CD14-positive monocyte (primary cell): ENCODE results near the gene KCNG1. TPM values are rescaled to one million over a fixed set of nuclear protein-coding genes. Genes with fewer than 3 reads are reported as not detected.

Experiments used
- DNase-seq, 3 donors: peaks; one replicate each; pipeline ENCODE4 v3.0.0-alpha.2; 2011 to 2022
- H2AFZ ChIP-seq: 2 replicates; pipeline ENCODE4 v1.6.0; 2012; ENCODE audit warnings: mild to moderate bottlenecking, low read depth, low read length, inconsistent platforms; ENCODE audit not compliant: insufficient read depth, poor library complexity, severe bottlenecking
- H3K27ac ChIP-seq, 2 donors: 1 replicate in 1 of 2; 2 replicates in 1 of 2; pipeline ENCODE4 v1.5.1; 2012 to 2013; ENCODE audit warnings: low read length in 2 of 2, control low read depth in 1 of 2, inconsistent platforms in 1 of 2, low read depth in 1 of 2, mild to moderate bottlenecking in 1 of 2
- H3K27me3 ChIP-seq, 2 donors: one replicate each; pipeline versions ENCODE4 v1.6.0 to v1.6.1; 2011 to 2013; ENCODE audit warnings: low read length in 2 of 2; ENCODE audit not compliant: control insufficient read depth in 2 of 2, insufficient read depth in 2 of 2
- H3K36me3 ChIP-seq, 2 donors: replicated peaks in 1 of 2; 1 replicate in 1 of 2; 2 replicates in 1 of 2; pipeline versions ENCODE4 v1.5.1 to v1.6.1; 2012 to 2013; ENCODE audit warnings: low read length in 2 of 2, control low read depth in 1 of 2, inconsistent platforms in 1 of 2, mild to moderate bottlenecking in 1 of 2; ENCODE audit not compliant: insufficient read depth in 2 of 2, control insufficient read depth in 1 of 2
- H3K4me1 ChIP-seq, 2 donors: 1 replicate in 1 of 2; 2 replicates in 1 of 2; pipeline versions ENCODE4 v1.5.1 to v1.6.1; 2012 to 2013; ENCODE audit warnings: low read length in 2 of 2, control low read depth in 1 of 2, inconsistent platforms in 1 of 2, mild to moderate bottlenecking in 1 of 2, moderate library complexity in 1 of 2; ENCODE audit not compliant: insufficient read depth in 2 of 2, control insufficient read depth in 1 of 2
- H3K4me2 ChIP-seq: replicated peaks from 2 replicates; pipeline ENCODE3; 2012; ENCODE audit warnings: low read length, moderate library complexity, mild to moderate bottlenecking; ENCODE audit not compliant: poor library complexity, severe bottlenecking; ENCODE audit errors: extremely low read depth
- H3K4me3 ChIP-seq, 3 experiments: fragments of 200-600 bp in 1 of 3; sonication (generic) in 1 of 3; replicated peaks in 1 of 3; 1 replicate in 2 of 3; 2 replicates in 1 of 3; pipeline ENCODE4 v1.5.1; 2011 to 2013; ENCODE audit warnings: low read length in 3 of 3, mild to moderate bottlenecking in 3 of 3, control low read depth in 2 of 3, low read depth in 2 of 3, inconsistent platforms in 1 of 3, moderate library complexity in 1 of 3
- H3K79me2 ChIP-seq: 2 replicates; pipeline ENCODE4 v1.6.0; 2012; ENCODE audit warnings: mild to moderate bottlenecking, control low read depth, inconsistent platforms, low read length, moderate library complexity; ENCODE audit not compliant: insufficient read depth
- H3K9ac ChIP-seq: 2 replicates; pipeline ENCODE4 v1.6.0; 2017; ENCODE audit warnings: low read length, mild to moderate bottlenecking; ENCODE audit not compliant: insufficient read depth, poor library complexity, severe bottlenecking
- H3K9me3 ChIP-seq, 2 donors: replicated peaks in 1 of 2; 1 replicate in 1 of 2; 2 replicates in 1 of 2; pipeline versions ENCODE4 v1.5.1 to v1.6.1; 2012 to 2013; ENCODE audit warnings: low read length in 2 of 2, control low read depth in 1 of 2; ENCODE audit not compliant: control insufficient read depth in 1 of 2, insufficient read depth in 1 of 2
- H4K20me1 ChIP-seq: 2 replicates; pipeline ENCODE4 v1.6.0; 2012; ENCODE audit warnings: mild to moderate bottlenecking, low read length, control low read depth, moderate library complexity; ENCODE audit not compliant: insufficient read depth
- H3K27ac Mint-ChIP-seq, 7 donors: one replicate each; pipeline ENCODE4 v1.8.0; 2020; ENCODE audit warnings: mild to moderate bottlenecking in 7 of 7, mixed read lengths in 7 of 7, moderate library complexity in 6 of 7, inconsistent platforms in 2 of 7
- H3K27me3 Mint-ChIP-seq, 3 donors: one replicate each; pipeline ENCODE4 v1.8.0; 2021 to 2022; ENCODE audit warnings: low read depth in 3 of 3, mild to moderate bottlenecking in 3 of 3, mixed read lengths in 3 of 3, moderate library complexity in 3 of 3, inconsistent platforms in 1 of 3
- H3K36me3 Mint-ChIP-seq, 2 donors: one replicate each; pipeline ENCODE4 v1.8.0; 2020; ENCODE audit warnings: mixed read lengths in 2 of 2, inconsistent platforms in 1 of 2, mild to moderate bottlenecking in 1 of 2
- H3K4me1 Mint-ChIP-seq: one replicate; pipeline ENCODE4 v1.8.0; 2020; ENCODE audit warnings: mild to moderate bottlenecking, mixed read lengths
- H3K4me3 Mint-ChIP-seq, 2 donors: one replicate each; pipeline ENCODE4 v1.8.0; 2020; ENCODE audit warnings: mild to moderate bottlenecking in 2 of 2, mixed read lengths in 2 of 2, moderate library complexity in 1 of 2
- H3K9me3 Mint-ChIP-seq, 7 donors: one replicate each; pipeline ENCODE4 v1.8.0; 2020 to 2022; ENCODE audit warnings: mixed read lengths in 7 of 7, mild to moderate bottlenecking in 6 of 7, moderate library complexity in 6 of 7, inconsistent platforms in 2 of 7
- WGBS: methylation state at CpG from one replicate; pipeline ENCODE4 v1.1.5; 2013; ENCODE audit warnings: missing lambda C conversion rate; ENCODE audit not compliant: insufficient coverage; 5-methylcytosine and 5-hydroxymethylcytosine counted together
- intact Hi-C, 2 donors: fragments of 100-400 bp; cut with micrococcal nuclease; formaldehyde crosslinking; loops; one replicate each; pipeline versions ENCODE4 v1.15.0 to v1.15.1; 2023
- polyA plus RNA-seq, 3 donors: library from polyadenylated mRNA; depleted of rRNA in 1 of 3; unstranded in 2 of 3; stranded (reverse) in 1 of 3; fragments of 300-500 nt in 2 of 3; fragments of >200 nt in 1 of 3; fragmentation: Illumina TruSeq in 2 of 3; gene quantifications; 1 replicate in 2 of 3; 2 replicates in 1 of 3; pipeline ENCODE4 v1.2.3, GENCODE V29; 2012 to 2021
- TF ChIP-seq, protein P1 (sequence below): fragments of 200-600 bp; IDR thresholded peaks from one replicate; pipeline ENCODE4 v1.8.0; 2022; ENCODE audit warnings: antibody characterized with exemption, mild to moderate bottlenecking

KCNG1 gene
- polyA plus RNA-seq, 3 donors, result 0.04 TPM; not detected in 2

DNA sequence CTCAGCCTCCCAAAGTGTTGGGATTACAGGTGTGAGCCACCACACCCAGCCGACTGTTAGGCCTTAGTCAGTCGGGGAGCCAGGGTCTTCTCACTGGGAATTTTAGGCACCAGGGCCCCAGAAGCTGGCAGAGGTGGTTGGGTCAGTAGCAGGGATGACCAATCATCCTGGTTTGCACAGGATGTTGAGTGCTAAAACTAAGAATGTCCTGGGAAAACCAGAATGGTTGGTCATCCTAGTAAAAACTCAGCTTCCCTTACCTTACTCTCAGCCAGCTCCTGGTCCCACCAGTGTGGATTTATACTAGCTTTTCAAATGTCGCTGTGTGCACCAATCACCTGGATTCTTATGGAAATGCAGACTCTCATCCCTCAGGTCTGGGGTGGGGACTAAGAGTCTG is 31.8 kb downstream of the KCNG1 start:
- no peak overlapping the region for H3K9ac ChIP-seq
- intact Hi-C loops, result no loop called here
- peaks cover 3% of the 10 kb centered on the region for H3K4me1 Mint-ChIP-seq

DNA sequence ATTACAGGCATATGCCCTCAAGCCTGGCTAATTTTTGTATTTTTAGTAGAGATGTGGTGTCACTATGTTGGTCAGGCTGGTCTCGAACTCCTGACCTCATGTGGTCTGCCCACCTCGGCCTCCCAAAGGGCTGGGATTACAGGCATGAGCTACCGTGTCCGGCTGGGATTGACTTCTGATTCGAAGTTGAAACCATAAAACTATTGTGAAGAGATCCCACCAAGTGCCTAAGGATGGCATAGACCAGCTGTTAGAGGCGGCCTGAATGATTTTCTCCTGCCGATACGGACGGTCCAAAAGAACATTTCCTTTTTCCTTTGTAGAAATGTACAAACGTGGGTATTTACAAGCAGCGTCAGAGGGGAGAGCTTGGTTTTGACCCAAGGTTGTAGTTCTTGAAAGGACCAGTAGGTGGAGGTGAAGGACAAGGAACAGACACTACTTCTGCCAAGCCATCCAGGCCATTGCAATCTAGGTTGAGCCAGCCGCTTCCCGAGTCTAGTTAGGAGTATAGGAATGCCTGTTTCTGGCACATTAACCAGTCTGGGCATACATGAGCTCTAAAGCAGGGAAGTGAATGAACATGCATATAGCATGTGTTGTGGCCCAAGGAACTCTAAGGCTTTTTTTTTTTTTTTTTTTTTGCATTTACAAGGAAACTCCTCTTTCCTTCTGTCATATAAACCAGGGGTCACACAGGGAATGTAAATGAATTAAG is 35.3 kb downstream of the KCNG1 start:
- no peaks in the 10 kb centered on the region for H3K27me3 ChIP-seq
- TF ChIP-seq, protein P1, sequence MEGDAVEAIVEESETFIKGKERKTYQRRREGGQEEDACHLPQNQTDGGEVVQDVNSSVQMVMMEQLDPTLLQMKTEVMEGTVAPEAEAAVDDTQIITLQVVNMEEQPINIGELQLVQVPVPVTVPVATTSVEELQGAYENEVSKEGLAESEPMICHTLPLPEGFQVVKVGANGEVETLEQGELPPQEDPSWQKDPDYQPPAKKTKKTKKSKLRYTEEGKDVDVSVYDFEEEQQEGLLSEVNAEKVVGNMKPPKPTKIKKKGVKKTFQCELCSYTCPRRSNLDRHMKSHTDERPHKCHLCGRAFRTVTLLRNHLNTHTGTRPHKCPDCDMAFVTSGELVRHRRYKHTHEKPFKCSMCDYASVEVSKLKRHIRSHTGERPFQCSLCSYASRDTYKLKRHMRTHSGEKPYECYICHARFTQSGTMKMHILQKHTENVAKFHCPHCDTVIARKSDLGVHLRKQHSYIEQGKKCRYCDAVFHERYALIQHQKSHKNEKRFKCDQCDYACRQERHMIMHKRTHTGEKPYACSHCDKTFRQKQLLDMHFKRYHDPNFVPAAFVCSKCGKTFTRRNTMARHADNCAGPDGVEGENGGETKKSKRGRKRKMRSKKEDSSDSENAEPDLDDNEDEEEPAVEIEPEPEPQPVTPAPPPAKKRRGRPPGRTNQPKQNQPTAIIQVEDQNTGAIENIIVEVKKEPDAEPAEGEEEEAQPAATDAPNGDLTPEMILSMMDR, result peak; percentile 84
- peaks cover 9 to 20% (median 14%) of the 10 kb centered on the region in 3 donors for H3K27me3 Mint-ChIP-seq
- DNase-seq, result peak; percentile 59 to 73 (median 68)
- H3K36me3 ChIP-seq, result no peaks in the 10 kb centered on the region
- H3K4me1 Mint-ChIP-seq, result peaks cover 5% of the 10 kb centered on the region
- peaks cover 0 to under 1% (median 0%) of the 10 kb centered on the region in 7 donors for H3K9me3 Mint-ChIP-seq
- no peak overlapping the region for H3K4me3 Mint-ChIP-seq
- H2AFZ ChIP-seq, result no peak overlapping the region
- H3K27ac Mint-ChIP-seq, result no peak overlapping the region
- no peaks in the 10 kb centered on the region for H4K20me1 ChIP-seq
- 63% methylated on average over 5 of the region's 13 CpGs for WGBS
- no peak overlapping the region for H3K27ac ChIP-seq
- H3K4me2 ChIP-seq, result no peak overlapping the region
- no peak overlapping the region for H3K4me3 ChIP-seq
- no peaks in the 10 kb centered on the region for H3K9me3 ChIP-seq
- H3K36me3 Mint-ChIP-seq, result no peaks in the 10 kb centered on the region
- H3K9ac ChIP-seq, result no peak overlapping the region
- intact Hi-C loops, result loop anchor here (1.0 to 10.0 kb wide), 4 partner anchors 318 to 637 kb away; no protein-coding TSS in a partner anchor
- no peaks in the 10 kb centered on the region for H3K79me2 ChIP-seq
- no peaks in the 10 kb centered on the region for H3K4me1 ChIP-seq

More for the DNA sequence above, 31.8 kb downstream of the KCNG1 start:
- H3K4me1 ChIP-seq, result no peaks in the 10 kb centered on the region
- no peaks in the 10 kb centered on the region for H3K79me2 ChIP-seq
- Mint-ChIP-seq H3K27ac (peak overlapping the region in 1 of 7 donors; percentile 30), H3K27me3 (peaks cover 6 to 11% (median 7%) of the 10 kb centered on the region in 3 donors), H3K9me3 (peaks cover 0 to 9% (median 5%) of the 10 kb centered on the region in 7 donors), H3K4me3 (no peak overlapping the region), H3K36me3 (no peaks in the 10 kb centered on the region)
- H3K27me3 ChIP-seq, result no peaks in the 10 kb centered on the region
- H3K9me3 ChIP-seq, result peaks cover 0 to 3% of the 10 kb centered on the region in 2 donors
- 100% methylated on average over 2 of the region's 3 CpGs for WGBS
- H4K20me1 ChIP-seq, result no peaks in the 10 kb centered on the region
- no peak overlapping the region for H3K27ac ChIP-seq
- TF ChIP-seq, protein P1, result no peak
- no peak overlapping the region for H3K4me3 ChIP-seq
- H3K36me3 ChIP-seq, result no peaks in the 10 kb centered on the region
- no peak overlapping the region for H2AFZ ChIP-seq
- no peak overlapping the region for H3K4me2 ChIP-seq
- no peak for DNase-seq
